H9 (cell line): Measurements from ENCODE around the gene FHL1. TPM values are rescaled to one million over a fixed set of nuclear protein-coding genes. Genes with fewer than 3 reads are reported as not detected.

Experiments
- DNase-seq: peaks from one replicate; pipeline ENCODE4 v3.0.0-alpha.2; 2017
- H2AFZ ChIP-seq: one replicate; pipeline ENCODE4 v1.6.1; 2013; ENCODE audit warnings: mild to moderate bottlenecking, low read length, control low read depth, moderate library complexity
- H2AK5ac ChIP-seq: 2 replicates; pipeline ENCODE4 v1.6.1; 2013; ENCODE audit warnings: low read length, control low read depth, mixed read lengths; ENCODE audit not compliant: insufficient read length
- H2BK120ac ChIP-seq: one replicate; pipeline ENCODE4 v1.6.1; 2013; ENCODE audit warnings: low read depth, mild to moderate bottlenecking, low read length, control low read depth, inconsistent platforms; ENCODE audit not compliant: poor library complexity, severe bottlenecking
- H2BK12ac ChIP-seq: 2 replicates; pipeline ENCODE4 v1.6.1; 2013; ENCODE audit warnings: low read length, control low read depth, mixed read lengths, low read depth; ENCODE audit not compliant: insufficient read length
- H2BK15ac ChIP-seq: 2 replicates; pipeline ENCODE4 v1.6.1; 2013; ENCODE audit warnings: low read depth, low read length, control low read depth
- H2BK20ac ChIP-seq: one replicate; pipeline ENCODE4 v1.6.1; 2013; ENCODE audit warnings: low read depth, mild to moderate bottlenecking, low read length, control low read depth, inconsistent platforms; ENCODE audit not compliant: poor library complexity, severe bottlenecking
- H2BK5ac ChIP-seq: 2 replicates; pipeline ENCODE4 v1.6.1; 2013; ENCODE audit warnings: low read length, control low read depth, mixed read lengths; ENCODE audit not compliant: insufficient read length
- H3K14ac ChIP-seq: 2 replicates; pipeline ENCODE4 v1.6.1; 2013; ENCODE audit warnings: low read length, control low read depth; ENCODE audit not compliant: insufficient read depth
- H3K18ac ChIP-seq: 2 replicates; pipeline ENCODE4 v1.6.1; 2013; ENCODE audit warnings: low read depth, mild to moderate bottlenecking, mixed read lengths, low read length, control low read depth; ENCODE audit not compliant: insufficient read length
- H3K23ac ChIP-seq: 2 replicates; pipeline ENCODE4 v1.6.1; 2013; ENCODE audit warnings: low read length, control low read depth, mixed read lengths, low read depth; ENCODE audit not compliant: insufficient read length
- H3K23me2 ChIP-seq: 2 replicates; pipeline ENCODE4 v1.6.1; 2013; ENCODE audit warnings: low read depth, mild to moderate bottlenecking, mixed read lengths, low read length, control low read depth; ENCODE audit not compliant: insufficient read length, poor library complexity, severe bottlenecking
- H3K27ac ChIP-seq: 2 replicates; pipeline ENCODE4 v1.5.1; 2013; ENCODE audit warnings: low read length, control low read depth, mixed read lengths, low read depth; ENCODE audit not compliant: insufficient read length
- H3K27me3 ChIP-seq: 2 replicates; pipeline ENCODE4 v1.6.1; 2013; ENCODE audit warnings: low read length, control low read depth, inconsistent platforms; ENCODE audit not compliant: insufficient read depth
- H3K4ac ChIP-seq: 2 replicates; pipeline ENCODE4 v1.6.1; 2013; ENCODE audit warnings: low read depth, mild to moderate bottlenecking, control low read depth, inconsistent platforms, low read length, moderate library complexity
- H3K4me1 ChIP-seq: 2 replicates; pipeline ENCODE4 v1.6.1; 2013; ENCODE audit warnings: low read length, control low read depth, inconsistent platforms; ENCODE audit not compliant: insufficient read depth
- H3K4me2 ChIP-seq: 2 replicates; pipeline ENCODE4 v1.6.1; 2013; ENCODE audit warnings: low read length, control low read depth, mixed read lengths; ENCODE audit not compliant: insufficient read length, insufficient read depth
- H3K56ac ChIP-seq: 2 replicates; pipeline ENCODE4 v1.6.1; 2013; ENCODE audit warnings: low read depth, mild to moderate bottlenecking, mixed read lengths, low read length, control low read depth; ENCODE audit not compliant: insufficient read length
- H3K79me1 ChIP-seq: 2 replicates; pipeline ENCODE4 v1.6.1; 2013; ENCODE audit warnings: low read depth, mild to moderate bottlenecking, moderate library complexity, low read length, control low read depth, inconsistent platforms; ENCODE audit not compliant: insufficient read depth, poor library complexity, severe bottlenecking
- H3K79me2 ChIP-seq: 2 replicates; pipeline ENCODE4 v1.6.1; 2013; ENCODE audit warnings: low read length, control low read depth, inconsistent platforms; ENCODE audit not compliant: insufficient read depth
- H3K9ac ChIP-seq: 2 replicates; pipeline ENCODE4 v1.6.1; 2013; ENCODE audit warnings: low read length, control low read depth, mixed read lengths; ENCODE audit not compliant: insufficient read length; ENCODE audit errors: extremely low read depth
- H3K9me3 ChIP-seq: one replicate; pipeline ENCODE4 v1.6.1; 2013; ENCODE audit warnings: low read depth, low read length, inconsistent platforms; ENCODE audit not compliant: control insufficient read depth
- H3T11ph ChIP-seq: one replicate; pipeline ENCODE4 v1.6.1; 2013; ENCODE audit warnings: mild to moderate bottlenecking, low read length, control low read depth, inconsistent platforms
- H4K20me1 ChIP-seq: one replicate; pipeline ENCODE4 v1.6.1; 2013; ENCODE audit not compliant: control insufficient read depth, insufficient read length, insufficient read depth
- H4K5ac ChIP-seq: 2 replicates; pipeline ENCODE4 v1.6.1; 2013; ENCODE audit warnings: low read depth, mild to moderate bottlenecking, mixed read lengths, low read length, control low read depth; ENCODE audit not compliant: insufficient read length
- H4K8ac ChIP-seq: replicated peaks from 2 replicates; pipeline ENCODE4 v1.6.1; 2013; ENCODE audit warnings: low read length, control low read depth, mixed read lengths, low read depth; ENCODE audit not compliant: insufficient read length
- H4K91ac ChIP-seq: 2 replicates; pipeline ENCODE4 v1.6.1; 2013; ENCODE audit warnings: low read depth, mild to moderate bottlenecking, moderate library complexity, mixed read lengths, low read length, control low read depth; ENCODE audit not compliant: insufficient read length
- H3K27ac Mint-ChIP-seq, 3 experiments: 2 replicates in 2 of 3; 3 replicates in 1 of 3; pipeline ENCODE4 v1.8.0; 2020 to 2021; ENCODE audit warnings: mixed read lengths in 3 of 3, mild to moderate bottlenecking in 1 of 3, moderate library complexity in 1 of 3
- H3K27me3 Mint-ChIP-seq: 2 replicates; pipeline ENCODE4 v1.8.0; 2021; ENCODE audit warnings: low read depth, mild to moderate bottlenecking, moderate library complexity, mixed read lengths
- H3K36me3 Mint-ChIP-seq, 3 experiments: 2 replicates in 2 of 3; 3 replicates in 1 of 3; pipeline ENCODE4 v1.8.0; 2020 to 2021; ENCODE audit warnings: low read depth in 3 of 3, mixed read lengths in 3 of 3; ENCODE audit not compliant: insufficient read depth in 1 of 3
- H3K4me1 Mint-ChIP-seq, 2 experiments: 2 replicates each; pipeline ENCODE4 v1.8.0; 2020; ENCODE audit warnings: mixed read lengths in 2 of 2
- H3K4me3 Mint-ChIP-seq, 2 experiments: 2 replicates in 1 of 2; 3 replicates in 1 of 2; pipeline ENCODE4 v1.8.0; 2020 to 2021; ENCODE audit warnings: mild to moderate bottlenecking in 2 of 2, mixed read lengths in 2 of 2, moderate library complexity in 1 of 2
- H3K9me3 Mint-ChIP-seq, 2 experiments: 2 replicates in 1 of 2; 3 replicates in 1 of 2; pipeline ENCODE4 v1.8.0; 2020; ENCODE audit warnings: mild to moderate bottlenecking in 2 of 2, mixed read lengths in 2 of 2, moderate library complexity in 1 of 2
- WGBS: extraction: QIAGEN DNeasy Blood & Tissue Kit; methylation state at CpG from one replicate; pipeline ENCODE4 v1.1.7; 2013; ENCODE audit warnings: missing lambda C conversion rate, low lambda C conversion rate, mixed read lengths; ENCODE audit not compliant: insufficient read length; ENCODE audit errors: extremely low coverage; 5-methylcytosine and 5-hydroxymethylcytosine counted together
- total RNA-seq: library from RNA; stranded (reverse); gene quantifications from 2 replicates; pipeline ENCODE4 v1.2.1, GENCODE V29; 2021
- TF ChIP-seq, protein P1 (sequence below): fragments of 200-600 bp; sonication (generic); conservative IDR thresholded peaks from 3 replicates; pipeline ENCODE4 v1.8.0; 2021; ENCODE audit warnings: antibody characterized with exemption, mild to moderate bottlenecking

Gene FHL1
- total RNA-seq, 1 experiment from 2014 or later, result 20.0 TPM

DNA sequence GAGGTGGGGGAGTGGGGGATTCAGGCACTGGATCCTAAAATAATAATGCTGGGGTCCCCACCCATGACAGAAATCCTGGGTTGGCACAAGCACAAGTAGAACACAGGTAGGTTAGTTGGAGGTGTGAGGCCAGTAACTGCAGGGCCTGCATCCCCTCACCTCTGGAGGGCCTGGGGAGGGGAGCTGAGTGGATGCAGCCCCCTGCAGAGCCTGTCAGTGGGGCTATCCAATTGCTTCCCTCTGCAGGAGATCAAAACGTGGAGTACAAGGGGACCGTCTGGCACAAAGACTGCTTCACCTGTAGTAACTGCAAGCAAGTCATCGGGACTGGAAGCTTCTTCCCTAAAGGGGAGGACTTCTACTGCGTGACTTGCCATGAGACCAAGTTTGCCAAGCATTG is 60.2 kb downstream of the FHL1 start:
- H3K27me3 Mint-ChIP-seq, result no peaks in the 10 kb centered on the region
- Histone ChIP-seq H3K23me2 (no peaks in the 10 kb centered on the region), H4K5ac (no peak overlapping the region), H3K56ac (no peak overlapping the region), H2AFZ (no peak overlapping the region), H3K27me3 (no peaks in the 10 kb centered on the region), H3K9ac (no peak overlapping the region), H2BK120ac (no peak overlapping the region), H4K8ac (no peak overlapping the region), H4K20me1 (no peaks in the 10 kb centered on the region), H3K4me1 (no peaks in the 10 kb centered on the region), H3T11ph (no peak overlapping the region), H3K79me1 (no peaks in the 10 kb centered on the region), H2BK5ac (no peak overlapping the region), H2BK12ac (no peak overlapping the region), H3K79me2 (no peaks in the 10 kb centered on the region), H3K4me2 (no peak overlapping the region), H2BK20ac (no peak overlapping the region), H3K4ac (no peak overlapping the region), H3K9me3 (peaks cover 59% of the 10 kb centered on the region), H3K27ac (no peak overlapping the region), H3K18ac (no peak overlapping the region), H3K14ac (no peak overlapping the region), H2BK15ac (no peak overlapping the region), H2AK5ac (no peak overlapping the region), H3K23ac (no peak overlapping the region), H4K91ac (no peak overlapping the region)
- WGBS, result no CpG with 5 or more reads among the region's 4 CpGs
- H3K9me3 Mint-ChIP-seq, result peaks cover 60 to 64% of the 10 kb centered on the region in 2 experiments
- peaks cover 19 to 28% (median 23%) of the 10 kb centered on the region in 3 experiments; a peak in 6 of 7 replicates for H3K36me3 Mint-ChIP-seq
- no peak for DNase-seq
- H3K4me1 Mint-ChIP-seq, result peaks cover 5 to 25% of the 10 kb centered on the region in 2 experiments
- TF ChIP-seq, protein P1, sequence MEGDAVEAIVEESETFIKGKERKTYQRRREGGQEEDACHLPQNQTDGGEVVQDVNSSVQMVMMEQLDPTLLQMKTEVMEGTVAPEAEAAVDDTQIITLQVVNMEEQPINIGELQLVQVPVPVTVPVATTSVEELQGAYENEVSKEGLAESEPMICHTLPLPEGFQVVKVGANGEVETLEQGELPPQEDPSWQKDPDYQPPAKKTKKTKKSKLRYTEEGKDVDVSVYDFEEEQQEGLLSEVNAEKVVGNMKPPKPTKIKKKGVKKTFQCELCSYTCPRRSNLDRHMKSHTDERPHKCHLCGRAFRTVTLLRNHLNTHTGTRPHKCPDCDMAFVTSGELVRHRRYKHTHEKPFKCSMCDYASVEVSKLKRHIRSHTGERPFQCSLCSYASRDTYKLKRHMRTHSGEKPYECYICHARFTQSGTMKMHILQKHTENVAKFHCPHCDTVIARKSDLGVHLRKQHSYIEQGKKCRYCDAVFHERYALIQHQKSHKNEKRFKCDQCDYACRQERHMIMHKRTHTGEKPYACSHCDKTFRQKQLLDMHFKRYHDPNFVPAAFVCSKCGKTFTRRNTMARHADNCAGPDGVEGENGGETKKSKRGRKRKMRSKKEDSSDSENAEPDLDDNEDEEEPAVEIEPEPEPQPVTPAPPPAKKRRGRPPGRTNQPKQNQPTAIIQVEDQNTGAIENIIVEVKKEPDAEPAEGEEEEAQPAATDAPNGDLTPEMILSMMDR, result no peak
- no peak overlapping the region for H3K27ac Mint-ChIP-seq
- no peak overlapping the region for H3K4me3 Mint-ChIP-seq
